Neural cell (in vitro differentiated cells): Measurements from ENCODE around the gene DENND1A. TPM values are rescaled to one million over a fixed set of nuclear protein-coding genes. Genes with fewer than 3 reads are reported as not detected.

ENCODE experiments used
- H2AFZ ChIP-seq: fragments of 200-600, 300-800 bp; sonication (generic), shearing (Covaris generic); 2 replicates; pipeline ENCODE4 v1.6.0; 2014; ENCODE audit warnings: low read depth, mild to moderate bottlenecking, antibody characterized with exemption, low read length, moderate library complexity
- H3F3A ChIP-seq: fragments of 200-600 bp; shearing (Covaris generic); 2 replicates; pipeline ENCODE4 v1.6.1; 2016; ENCODE audit warnings: mild to moderate bottlenecking, moderate library complexity, mixed read lengths, antibody characterized with exemption, low read length; ENCODE audit not compliant: insufficient read depth, poor library complexity, severe bottlenecking
- H3K27ac ChIP-seq: fragments of 200-600, 300-800 bp; sonication (generic), shearing (Covaris generic); 2 replicates; pipeline ENCODE4 v1.5.1; 2014; ENCODE audit warnings: mild to moderate bottlenecking, low read length, moderate library complexity
- H3K27me3 ChIP-seq: fragments of 300-800, 200-600 bp; sonication (generic), shearing (Covaris generic); 2 replicates; pipeline ENCODE4 v1.6.0; 2014; ENCODE audit warnings: mild to moderate bottlenecking, low read depth, low read length, moderate library complexity; ENCODE audit not compliant: insufficient read depth
- H3K36me3 ChIP-seq: fragments of 300-800, 200-600 bp; sonication (generic), shearing (Covaris generic); 2 replicates; pipeline ENCODE4 v1.5.1; 2014; ENCODE audit warnings: mild to moderate bottlenecking, antibody characterized with exemption, low read length, moderate library complexity; ENCODE audit not compliant: insufficient read depth
- H3K4me2 ChIP-seq: fragments of 300-800, 200-600 bp; sonication (generic), shearing (Covaris generic); 2 replicates; pipeline ENCODE4 v1.6.0; 2014; ENCODE audit warnings: mild to moderate bottlenecking, low read length
- H3K4me3 ChIP-seq: fragments of 300-800, 200-600 bp; sonication (generic), shearing (Covaris generic); 2 replicates; pipeline ENCODE4 v1.5.1; 2014; ENCODE audit warnings: mild to moderate bottlenecking, low read length, moderate library complexity
- H3K79me2 ChIP-seq: fragments of 200-600 bp; shearing (Covaris generic); replicated peaks from 2 replicates; pipeline ENCODE4 v1.6.0; 2014; ENCODE audit warnings: mild to moderate bottlenecking, low read length, moderate library complexity; ENCODE audit not compliant: insufficient read depth
- H3K9ac ChIP-seq: fragments of 300-800, 200-600 bp; sonication (generic), shearing (Covaris generic); 2 replicates; pipeline ENCODE4 v1.6.1; 2016; ENCODE audit warnings: mild to moderate bottlenecking, low read length, mixed read lengths
- H3K9me2 ChIP-seq: fragments of 200-600 bp; shearing (Covaris generic); 2 replicates; pipeline ENCODE4 v1.6.1; 2016; ENCODE audit warnings: mild to moderate bottlenecking, low read length, mixed read lengths; ENCODE audit not compliant: insufficient read depth
- H3K9me3 ChIP-seq: fragments of 200-600, 300-800 bp; sonication (generic), shearing (Covaris generic); 2 replicates; pipeline ENCODE4 v1.6.1; 2016; ENCODE audit warnings: mild to moderate bottlenecking, mixed run types, low read length, moderate library complexity, mixed read lengths
- H4K20me1 ChIP-seq: fragments of 200-600 bp; shearing (Covaris generic); 2 replicates; pipeline ENCODE4 v1.6.1; 2016; ENCODE audit warnings: mild to moderate bottlenecking, mixed run types; ENCODE audit not compliant: insufficient read depth
- EP300 ChIP-seq: fragments of 450-650 bp; conservative IDR thresholded peaks from 2 replicates; pipeline ENCODE4 v1.6.1; 2014; ENCODE audit warnings: antibody characterized with exemption, mild to moderate bottlenecking, moderate library complexity; ENCODE audit not compliant: poor library complexity, severe bottlenecking
- EZH2 ChIP-seq: fragments of 200-600, 300-800 bp; shearing (Covaris generic), sonication (generic); IDR thresholded peaks from 2 replicates; pipeline ENCODE4 v1.6.1; 2014; ENCODE audit warnings: antibody characterized with exemption, low read length, borderline replicate concordance, mild to moderate bottlenecking; ENCODE audit not compliant: insufficient read depth, poor library complexity, severe bottlenecking
- MXI1 ChIP-seq: fragments of 450-650 bp; conservative IDR thresholded peaks from 2 replicates; pipeline ENCODE4 v1.6.1; 2014; ENCODE audit warnings: antibody characterized with exemption, mild to moderate bottlenecking; ENCODE audit not compliant: poor library complexity, severe bottlenecking
- POLR2AphosphoS5 ChIP-seq: IDR thresholded peaks from 2 replicates; pipeline ENCODE4 v1.6.1; 2012
- RAD21 ChIP-seq: fragments of 450-650 bp; conservative IDR thresholded peaks from 2 replicates; pipeline ENCODE4 v1.6.1; 2014; ENCODE audit warnings: antibody characterized with exemption, mild to moderate bottlenecking, moderate library complexity
- SMC3 ChIP-seq: fragments of 450-650 bp; conservative IDR thresholded peaks from 2 replicates; pipeline ENCODE4 v1.6.1; 2014; ENCODE audit warnings: antibody characterized with exemption, mild to moderate bottlenecking, moderate library complexity; ENCODE audit not compliant: poor library complexity
- TAF1 ChIP-seq: IDR thresholded peaks from 2 replicates; pipeline ENCODE4 v1.6.1; 2012; ENCODE audit warnings: low read depth
- polyA plus RNA-seq: library from polyadenylated mRNA; depleted of rRNA; stranded (reverse); fragments of >200 nt; gene quantifications from 2 replicates; pipeline ENCODE4 v1.2.3, GENCODE V29; 2014
- TF ChIP-seq, protein P1 (sequence below): fragments of 450-650 bp; IDR thresholded peaks from 2 replicates; pipeline ENCODE4 v1.5.1; 2014; ENCODE audit warnings: antibody characterized with exemption, mild to moderate bottlenecking, moderate library complexity; ENCODE audit not compliant: poor library complexity, severe bottlenecking
- TF ChIP-seq, protein P2 (sequence below): IDR thresholded peaks from 2 replicates; pipeline ENCODE4 v1.6.1; 2012; ENCODE audit warnings: borderline replicate concordance

The DENND1A gene
- polyA plus RNA-seq, 1 donor from 2014 or later, result 2.3 TPM

DNA sequence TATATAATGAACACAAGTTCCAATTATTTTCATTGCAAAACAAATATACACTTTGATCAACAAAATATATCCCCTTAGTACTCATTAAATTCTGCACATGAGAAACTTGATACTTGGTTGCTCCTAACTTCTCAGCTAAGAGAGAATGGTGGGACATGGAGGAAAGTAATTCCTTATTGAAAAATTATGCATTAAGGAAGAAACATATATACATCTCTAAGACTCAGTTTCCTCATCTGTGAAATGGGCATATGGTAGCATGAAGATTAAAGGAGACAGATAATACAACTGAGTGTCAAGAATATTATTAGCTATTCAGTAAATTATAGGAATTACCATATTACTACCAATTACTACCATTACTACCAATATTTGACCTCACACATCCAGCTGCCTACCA, 488.2 kb downstream of the DENND1A start:
- no peak overlapping the region for H2AFZ ChIP-seq
- H3K9me2 ChIP-seq, result no peaks in the 10 kb centered on the region
- no peak overlapping the region for H3K9ac ChIP-seq
- no peak overlapping the region for H3K4me3 ChIP-seq
- no peaks in the 10 kb centered on the region for H3K27me3 ChIP-seq
- no peaks in the 10 kb centered on the region for H3K36me3 ChIP-seq
- H4K20me1 ChIP-seq, result no peaks in the 10 kb centered on the region
- H3K79me2 ChIP-seq, result no peaks in the 10 kb centered on the region
- H3K27ac ChIP-seq, result no peak overlapping the region
- no peaks in the 10 kb centered on the region for H3K9me3 ChIP-seq
- H3K4me2 ChIP-seq, result no peak overlapping the region
- H3F3A ChIP-seq, result peaks cover 5% of the 10 kb centered on the region
- no peak for TF ChIP-seq TAF1
- TF ChIP-seq RAD21, result no peak
- no peak for TF ChIP-seq MXI1
- no peak for TF ChIP-seq POLR2AphosphoS5
- TF ChIP-seq, protein P1, sequence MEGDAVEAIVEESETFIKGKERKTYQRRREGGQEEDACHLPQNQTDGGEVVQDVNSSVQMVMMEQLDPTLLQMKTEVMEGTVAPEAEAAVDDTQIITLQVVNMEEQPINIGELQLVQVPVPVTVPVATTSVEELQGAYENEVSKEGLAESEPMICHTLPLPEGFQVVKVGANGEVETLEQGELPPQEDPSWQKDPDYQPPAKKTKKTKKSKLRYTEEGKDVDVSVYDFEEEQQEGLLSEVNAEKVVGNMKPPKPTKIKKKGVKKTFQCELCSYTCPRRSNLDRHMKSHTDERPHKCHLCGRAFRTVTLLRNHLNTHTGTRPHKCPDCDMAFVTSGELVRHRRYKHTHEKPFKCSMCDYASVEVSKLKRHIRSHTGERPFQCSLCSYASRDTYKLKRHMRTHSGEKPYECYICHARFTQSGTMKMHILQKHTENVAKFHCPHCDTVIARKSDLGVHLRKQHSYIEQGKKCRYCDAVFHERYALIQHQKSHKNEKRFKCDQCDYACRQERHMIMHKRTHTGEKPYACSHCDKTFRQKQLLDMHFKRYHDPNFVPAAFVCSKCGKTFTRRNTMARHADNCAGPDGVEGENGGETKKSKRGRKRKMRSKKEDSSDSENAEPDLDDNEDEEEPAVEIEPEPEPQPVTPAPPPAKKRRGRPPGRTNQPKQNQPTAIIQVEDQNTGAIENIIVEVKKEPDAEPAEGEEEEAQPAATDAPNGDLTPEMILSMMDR, result no peak
- TF ChIP-seq SMC3, result no peak
- TF ChIP-seq, protein P2, sequence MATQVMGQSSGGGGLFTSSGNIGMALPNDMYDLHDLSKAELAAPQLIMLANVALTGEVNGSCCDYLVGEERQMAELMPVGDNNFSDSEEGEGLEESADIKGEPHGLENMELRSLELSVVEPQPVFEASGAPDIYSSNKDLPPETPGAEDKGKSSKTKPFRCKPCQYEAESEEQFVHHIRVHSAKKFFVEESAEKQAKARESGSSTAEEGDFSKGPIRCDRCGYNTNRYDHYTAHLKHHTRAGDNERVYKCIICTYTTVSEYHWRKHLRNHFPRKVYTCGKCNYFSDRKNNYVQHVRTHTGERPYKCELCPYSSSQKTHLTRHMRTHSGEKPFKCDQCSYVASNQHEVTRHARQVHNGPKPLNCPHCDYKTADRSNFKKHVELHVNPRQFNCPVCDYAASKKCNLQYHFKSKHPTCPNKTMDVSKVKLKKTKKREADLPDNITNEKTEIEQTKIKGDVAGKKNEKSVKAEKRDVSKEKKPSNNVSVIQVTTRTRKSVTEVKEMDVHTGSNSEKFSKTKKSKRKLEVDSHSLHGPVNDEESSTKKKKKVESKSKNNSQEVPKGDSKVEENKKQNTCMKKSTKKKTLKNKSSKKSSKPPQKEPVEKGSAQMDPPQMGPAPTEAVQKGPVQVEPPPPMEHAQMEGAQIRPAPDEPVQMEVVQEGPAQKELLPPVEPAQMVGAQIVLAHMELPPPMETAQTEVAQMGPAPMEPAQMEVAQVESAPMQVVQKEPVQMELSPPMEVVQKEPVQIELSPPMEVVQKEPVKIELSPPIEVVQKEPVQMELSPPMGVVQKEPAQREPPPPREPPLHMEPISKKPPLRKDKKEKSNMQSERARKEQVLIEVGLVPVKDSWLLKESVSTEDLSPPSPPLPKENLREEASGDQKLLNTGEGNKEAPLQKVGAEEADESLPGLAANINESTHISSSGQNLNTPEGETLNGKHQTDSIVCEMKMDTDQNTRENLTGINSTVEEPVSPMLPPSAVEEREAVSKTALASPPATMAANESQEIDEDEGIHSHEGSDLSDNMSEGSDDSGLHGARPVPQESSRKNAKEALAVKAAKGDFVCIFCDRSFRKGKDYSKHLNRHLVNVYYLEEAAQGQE, result no peak
- no peak for TF ChIP-seq EP300
- TF ChIP-seq EZH2, result no peak

DNA sequence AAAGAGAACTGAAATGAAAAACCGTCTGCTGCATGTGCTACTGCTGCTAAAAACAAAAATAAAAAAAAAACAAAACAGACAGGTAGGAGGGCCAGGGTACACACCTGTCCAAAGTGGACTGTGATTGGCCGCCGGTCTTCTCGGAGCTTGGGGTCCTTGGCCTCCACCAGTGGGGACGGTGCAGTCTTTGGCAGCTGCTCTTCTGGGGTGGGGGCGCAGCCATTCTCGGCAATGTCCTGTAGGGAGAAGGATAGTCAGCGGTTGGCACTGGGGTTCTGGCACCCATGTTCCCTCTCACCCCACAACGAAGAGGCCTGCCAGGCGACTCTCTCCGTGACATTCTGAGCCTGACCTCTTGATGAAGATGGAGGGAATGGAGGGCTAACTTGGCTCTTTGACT, 489.7 kb downstream of the DENND1A start:
- Histone ChIP-seq H3K27ac (no peak overlapping the region), H3K27me3 (no peaks in the 10 kb centered on the region), H3K9me3 (no peaks in the 10 kb centered on the region), H3K9me2 (no peaks in the 10 kb centered on the region), H3K4me3 (no peak overlapping the region), H3K4me2 (no peak overlapping the region), H2AFZ (no peak overlapping the region), H3K79me2 (no peaks in the 10 kb centered on the region), H3F3A (peaks cover 5% of the 10 kb centered on the region), H4K20me1 (no peaks in the 10 kb centered on the region), H3K36me3 (no peaks in the 10 kb centered on the region), H3K9ac (no peak overlapping the region)
- TF ChIP-seq, protein P2, result no peak
- TF ChIP-seq SMC3, result no peak
- TF ChIP-seq, protein P1, result no peak
- TF ChIP-seq MXI1, result no peak
- no peak for TF ChIP-seq EP300
